IPS-NIHi7 (cell line): ENCODE data around the gene GNAQ.
A peak's percentile ranks its signal among the peaks of the same experiment; 100 is the strongest.

ENCODE experiments used
- DNase-seq: peaks from one replicate; pipeline ENCODE4 v3.0.0; 2012; ENCODE audit warnings: mixed read lengths; ENCODE audit errors: extremely low spot score

The GNAQ gene

DNA sequence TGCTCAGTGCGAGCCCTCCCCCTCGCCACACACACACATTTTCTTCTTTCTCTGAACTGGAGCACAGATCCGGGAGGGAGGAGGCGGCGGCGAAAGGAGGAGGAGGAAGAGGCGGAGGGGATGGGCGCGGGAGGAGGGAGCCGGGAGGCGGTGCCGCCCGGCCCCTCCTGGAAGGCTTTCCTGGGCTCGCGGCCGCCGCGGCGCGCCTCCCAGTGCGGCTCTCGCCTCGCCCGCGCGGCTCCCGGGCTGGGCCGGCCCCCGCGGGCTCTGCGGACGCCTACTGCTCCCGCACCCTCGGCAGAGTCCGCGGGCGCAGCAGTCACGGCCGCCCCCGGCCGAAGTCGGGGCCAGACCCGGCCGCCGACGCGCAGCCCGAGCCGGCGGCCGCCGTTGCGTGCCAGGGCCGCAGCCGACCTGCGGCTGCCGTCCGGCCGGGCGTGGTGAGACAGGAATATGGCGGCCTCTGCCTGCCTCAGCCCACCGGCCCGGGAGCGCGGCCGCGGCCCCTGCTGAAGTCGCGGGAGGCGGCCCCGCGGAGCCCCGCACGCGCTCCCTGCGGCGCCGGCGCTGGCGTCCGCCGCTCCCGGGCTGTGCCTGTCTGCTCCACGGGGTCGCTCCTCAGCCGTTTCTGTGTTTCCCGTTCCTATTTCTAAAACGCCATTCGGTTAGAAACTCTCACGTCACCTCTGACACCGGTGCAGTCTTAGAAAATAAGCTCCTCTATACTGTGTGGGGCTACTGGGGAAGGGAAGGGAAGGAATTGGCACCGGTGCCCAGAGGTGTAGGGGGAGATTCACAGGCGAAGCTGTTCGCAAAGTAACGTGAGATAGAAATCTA is 500 bp upstream of the GNAQ start:
- DNase-seq: peak; percentile 86

DNA sequence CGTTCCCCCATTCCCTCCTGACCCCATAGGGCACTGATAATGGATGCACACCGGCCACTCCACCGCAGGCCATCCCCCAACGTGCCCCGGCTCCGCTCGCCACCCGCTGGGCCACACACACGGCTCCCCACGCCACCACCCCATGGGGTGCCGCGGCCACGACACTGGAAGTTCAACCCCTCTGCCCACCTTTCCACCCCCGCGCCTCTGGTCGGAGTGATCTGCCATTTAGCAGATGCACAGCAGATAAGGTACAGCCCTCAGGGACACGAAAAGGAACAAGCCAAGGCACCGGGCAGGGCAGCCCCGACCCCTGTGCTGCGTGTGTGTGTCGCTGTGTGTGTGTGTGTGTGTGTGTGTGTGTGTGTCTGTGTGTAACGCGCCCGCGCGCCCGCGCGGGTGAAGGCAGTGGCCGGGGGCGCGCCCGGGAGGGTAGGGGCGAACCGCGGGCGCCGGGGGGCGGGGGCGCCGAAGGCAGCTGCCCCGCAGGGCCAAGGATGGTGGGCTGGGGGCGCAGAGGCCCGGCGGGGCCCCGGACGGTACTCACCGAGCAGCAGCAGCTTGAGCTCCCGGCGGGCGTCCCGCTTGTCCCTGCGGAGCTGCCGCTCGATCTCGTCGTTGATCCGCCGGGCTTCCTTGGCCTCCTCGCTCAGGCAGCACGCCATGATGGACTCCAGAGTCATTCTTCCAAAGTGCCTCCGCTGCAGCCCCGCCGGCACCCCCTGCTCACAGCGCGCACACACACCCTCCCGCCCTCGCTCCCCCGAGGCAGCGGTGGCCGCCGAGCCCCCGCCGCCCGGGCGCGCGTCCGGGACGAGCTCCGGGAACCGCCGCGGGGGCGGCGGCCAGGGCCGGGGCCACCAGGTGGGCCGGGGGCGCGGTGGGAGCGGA is 813 bp downstream of the GNAQ start:
- peak; percentile 42 for DNase-seq

DNA sequence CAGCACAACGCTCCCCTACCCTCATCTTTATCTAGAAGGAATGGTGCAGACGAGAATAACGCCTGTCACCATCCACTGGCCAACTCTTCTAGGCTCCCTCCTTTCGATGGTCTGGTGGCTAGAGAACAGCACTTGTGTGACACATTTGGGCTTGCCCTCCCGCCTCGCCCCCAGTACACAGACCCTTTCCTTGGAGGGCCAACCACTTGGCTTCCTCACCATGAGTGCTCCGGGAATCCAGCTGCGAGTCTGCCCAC is 1.4 kb downstream of the GNAQ start:
- DNase-seq: no peak

DNA sequence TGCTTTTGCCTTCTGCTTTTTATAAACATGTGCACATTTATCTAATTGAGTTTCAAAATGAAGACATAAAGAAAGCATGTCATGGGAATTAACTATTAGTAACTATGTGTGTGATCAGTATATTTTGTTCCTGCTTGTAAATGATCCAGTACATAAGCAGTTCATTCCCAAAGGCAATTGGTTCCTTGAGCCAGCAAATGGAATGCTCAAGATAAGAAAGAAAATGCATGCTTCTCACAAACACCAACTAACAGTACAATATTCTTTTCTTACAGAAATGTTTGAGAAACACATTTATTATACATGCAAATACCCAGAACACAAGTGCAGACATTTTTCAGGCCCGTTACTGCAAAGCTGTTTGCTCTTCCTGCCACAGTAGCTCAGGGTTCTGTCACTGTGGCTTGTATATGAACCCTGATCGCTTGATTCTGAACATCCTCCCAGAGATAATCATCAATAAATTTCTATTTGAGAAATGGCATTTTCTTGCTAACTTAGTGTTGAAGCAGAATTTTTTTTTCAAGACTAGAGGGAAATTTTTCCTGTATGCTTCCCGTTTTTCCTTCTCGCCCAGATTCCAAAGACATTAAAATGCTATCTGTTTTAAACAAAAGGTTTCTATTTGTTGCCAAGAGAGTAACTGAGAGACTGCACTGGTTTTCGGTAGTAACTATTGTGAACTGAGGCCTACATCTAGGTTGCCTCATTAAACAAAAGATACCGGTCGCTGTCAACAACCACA is 1.9 kb downstream of the GNAQ start:
- no peak for DNase-seq

DNA sequence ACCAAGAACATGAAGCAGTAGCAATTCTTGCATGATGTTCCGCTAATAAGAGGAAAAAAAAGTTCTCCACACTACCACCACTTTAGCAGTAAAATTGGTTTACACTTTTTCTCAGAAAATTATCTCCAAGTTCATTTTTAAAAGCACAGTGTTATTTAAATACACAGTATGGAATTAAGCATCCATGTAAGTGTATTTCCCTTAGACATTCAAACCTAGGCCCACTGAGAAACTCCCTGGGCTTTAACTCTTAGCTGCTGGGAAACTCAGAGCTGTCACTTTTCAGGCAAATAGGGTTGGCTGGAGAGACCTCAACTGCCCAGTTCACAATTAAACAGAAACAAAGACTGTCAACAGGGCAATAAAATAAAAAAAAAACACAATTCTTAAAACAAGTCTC is 2.7 kb downstream of the GNAQ start:
- no peak for DNase-seq

- no peak for DNase-seq
Measured at GRCh38 chr9:78026947-78027346, 4.7 kb downstream of the GNAQ start.

DNA sequence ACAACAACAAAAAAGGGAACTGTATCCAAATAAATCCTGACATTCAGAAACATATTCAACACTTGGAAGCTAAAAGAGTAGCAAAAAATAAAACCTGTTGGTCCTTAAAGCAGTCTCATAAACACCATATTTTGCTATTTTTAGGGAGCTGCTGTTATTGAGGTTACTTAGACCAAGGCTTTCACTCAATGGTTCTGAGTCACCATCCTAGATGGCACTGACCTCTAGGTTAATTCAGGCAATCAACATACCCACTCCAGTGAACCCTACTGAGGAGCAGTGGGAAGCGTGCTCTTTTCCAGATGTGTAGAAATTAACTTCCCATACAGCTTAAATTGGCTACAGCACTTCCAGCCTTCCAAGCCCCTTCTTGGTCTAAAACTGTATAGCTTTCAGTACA is 5.2 kb downstream of the GNAQ start:
- no peak for DNase-seq

GRCh38 chr9:78025186-78025585 is 6.4 kb downstream of the GNAQ start:
- no peak for DNase-seq

DNA sequence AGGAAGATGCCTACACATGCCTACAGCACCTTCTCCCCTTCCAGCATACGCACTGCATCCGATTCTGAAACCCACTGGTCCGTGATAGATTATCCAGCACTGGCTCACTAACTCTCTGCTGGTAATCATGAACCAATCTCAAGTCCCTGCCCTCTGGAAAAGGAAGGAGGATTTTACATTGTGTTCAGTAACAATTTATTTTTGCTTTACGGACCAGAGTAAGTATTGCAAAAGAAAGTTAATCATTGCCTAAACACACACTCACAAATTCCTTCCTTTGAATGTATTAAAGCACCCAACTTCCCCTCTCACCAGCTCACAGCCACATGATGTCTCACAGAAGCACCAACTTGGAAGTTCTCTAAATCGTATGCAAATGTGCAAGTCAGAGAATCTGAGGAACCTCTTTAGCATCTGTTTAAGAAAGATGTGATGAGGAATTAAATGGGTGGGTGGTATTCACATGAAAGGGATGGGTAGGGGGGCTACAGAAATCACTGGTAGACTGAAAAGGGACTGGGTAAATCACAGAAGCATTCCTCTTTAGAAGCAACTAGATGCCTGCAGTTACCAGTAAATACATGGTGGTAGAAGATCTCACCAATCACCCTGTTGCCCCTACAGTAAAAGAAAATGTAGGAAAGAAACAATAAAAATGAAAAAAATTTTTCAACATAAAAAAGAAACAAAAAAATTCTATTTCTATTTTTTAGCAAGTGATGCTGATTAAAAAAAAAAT is 8.4 kb downstream of the GNAQ start:
- DNase-seq: no peak

GRCh38 chr9:78021697-78022096 is 9.9 kb downstream of the GNAQ start:
- DNase-seq: peak; percentile 21

GRCh38 chr9:78017190-78017693 is 14.4 kb downstream of the GNAQ start:
- no peak for DNase-seq

DNA sequence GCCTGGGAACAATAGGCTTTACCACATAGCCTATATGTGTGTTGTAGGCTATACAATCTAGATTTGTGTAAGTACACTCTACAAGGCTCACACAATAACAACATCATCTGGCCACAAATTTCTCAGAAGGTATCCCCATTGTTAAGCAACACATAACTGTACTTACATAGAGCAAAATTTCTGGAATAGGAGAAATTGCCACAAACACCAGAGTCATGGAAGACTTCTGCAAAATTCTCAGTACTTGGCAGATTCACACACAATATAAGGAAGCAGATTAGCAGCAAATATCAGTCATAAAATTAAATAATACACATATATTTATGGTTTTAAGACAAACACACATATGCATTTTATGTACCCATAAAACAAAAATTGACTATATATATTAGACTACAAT is 16.4 kb downstream of the GNAQ start:
- DNase-seq: no peak

DNA sequence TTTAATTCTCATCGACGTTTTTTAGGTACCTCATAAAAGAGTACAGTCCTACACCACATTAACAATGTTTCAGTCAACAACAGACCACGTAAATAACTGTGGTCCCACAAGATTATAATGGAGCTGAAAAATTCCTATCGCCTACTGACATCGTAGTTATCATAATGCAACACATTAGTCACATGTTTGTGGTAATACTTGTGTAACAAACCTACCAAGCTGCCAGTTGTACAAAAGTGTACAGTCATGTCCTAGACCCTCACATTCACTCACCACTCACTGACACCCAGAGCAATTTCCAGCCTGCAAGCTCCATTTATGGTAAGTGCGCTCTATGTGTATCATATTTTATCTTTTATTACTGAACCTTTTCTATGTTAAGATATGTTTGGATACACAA is 16.8 kb downstream of the GNAQ start:
- no peak for DNase-seq

DNA sequence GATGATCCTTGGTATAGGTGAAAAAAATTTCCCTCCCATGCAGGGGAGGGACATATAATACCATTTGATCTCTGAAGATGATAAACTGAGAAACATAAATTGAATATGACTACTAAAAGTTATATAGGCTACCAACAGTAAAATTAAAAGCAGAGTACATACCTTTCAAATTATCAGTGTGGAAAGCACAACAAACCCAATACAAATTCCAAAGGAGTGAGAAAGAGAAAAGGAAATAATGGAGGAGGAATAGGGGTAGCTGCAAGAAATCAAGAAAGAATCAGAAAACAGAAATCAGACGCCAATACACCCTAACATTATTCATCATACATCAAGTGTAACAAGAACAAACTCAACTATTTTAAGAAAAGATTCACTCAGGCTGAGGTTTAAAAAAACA is 17.7 kb downstream of the GNAQ start:
- no peak for DNase-seq

DNA sequence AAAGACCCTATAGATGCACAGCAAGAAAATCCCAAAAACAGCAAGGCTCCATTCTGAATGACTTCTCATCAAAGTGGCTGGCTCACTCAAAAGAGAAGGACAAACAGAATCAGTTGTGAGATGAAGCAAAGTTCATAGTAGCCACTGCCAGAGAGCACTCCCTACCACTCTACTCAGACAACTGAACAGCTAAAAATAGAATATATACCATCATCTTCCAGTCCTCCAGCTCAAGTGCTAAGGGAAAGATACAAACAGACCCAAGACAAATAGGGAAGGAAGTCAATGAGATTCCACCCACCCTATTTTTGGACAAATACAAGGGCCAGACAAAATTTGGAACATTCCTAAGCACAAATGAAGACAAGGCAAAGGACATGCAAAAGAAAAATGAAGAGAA is 20.6 kb downstream of the GNAQ start:
- DNase-seq: no peak

- DNase-seq: no peak
Measured at GRCh38 chr9:78010445-78010844, 21.2 kb downstream of the GNAQ start.

- DNase-seq: no peak
Measured at GRCh38 chr9:78009186-78009585, 22.4 kb downstream of the GNAQ start.

DNA sequence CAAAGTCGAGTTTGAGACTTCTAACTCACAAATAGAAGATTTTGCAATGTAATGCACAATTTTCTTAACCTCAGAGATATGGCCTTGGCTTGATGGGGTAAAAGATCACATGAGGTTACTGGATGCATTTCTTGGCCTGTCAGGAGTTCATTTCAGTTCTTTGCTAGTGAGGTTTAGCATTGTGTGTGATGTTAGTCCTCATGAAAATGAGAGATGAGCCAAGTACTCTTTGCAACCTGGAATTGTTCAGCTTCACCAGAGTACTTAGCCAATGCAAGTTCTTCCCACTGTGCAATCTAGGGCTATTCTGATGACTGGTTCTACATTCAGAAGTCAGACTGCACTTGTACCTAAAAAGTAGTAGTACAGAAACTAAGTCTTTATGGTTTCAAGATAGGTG is 24.9 kb downstream of the GNAQ start:
- no peak for DNase-seq

DNA sequence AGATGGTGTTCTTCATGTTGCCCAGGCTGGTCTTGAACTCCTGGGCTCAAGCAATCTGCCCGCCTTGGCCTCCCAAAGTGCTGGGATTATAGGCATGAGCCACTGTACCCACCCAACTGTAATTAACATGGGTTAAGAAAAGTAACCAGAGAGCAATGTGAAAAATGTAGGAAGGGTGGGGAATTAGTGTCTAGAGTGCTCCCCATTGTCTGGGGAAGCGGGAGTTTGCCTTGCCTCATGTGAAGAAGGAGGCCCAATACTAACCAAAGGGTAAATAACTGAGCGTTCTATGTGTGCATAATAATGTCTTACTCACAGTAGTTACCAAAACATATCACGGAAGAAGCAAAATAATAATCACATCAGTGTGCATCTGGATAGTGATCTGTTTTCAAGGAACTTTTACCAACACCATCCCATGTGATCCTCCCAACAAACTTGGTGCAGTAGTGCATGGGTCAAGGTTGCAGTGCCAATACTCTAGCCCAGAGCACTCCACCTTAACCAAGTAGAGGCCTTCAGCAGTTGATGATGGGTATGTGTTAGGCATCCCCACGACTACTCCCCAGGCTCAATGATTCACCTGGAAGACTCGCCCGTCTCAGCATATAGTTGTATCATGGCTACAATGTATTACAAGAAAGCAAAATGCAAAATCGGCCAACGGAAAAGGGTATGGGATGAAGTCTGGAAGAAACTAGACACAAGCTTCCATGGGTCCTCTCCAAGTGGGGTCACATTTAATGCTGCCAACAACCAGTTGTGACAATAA is 26.2 kb downstream of the GNAQ start:
- DNase-seq: no peak

DNA sequence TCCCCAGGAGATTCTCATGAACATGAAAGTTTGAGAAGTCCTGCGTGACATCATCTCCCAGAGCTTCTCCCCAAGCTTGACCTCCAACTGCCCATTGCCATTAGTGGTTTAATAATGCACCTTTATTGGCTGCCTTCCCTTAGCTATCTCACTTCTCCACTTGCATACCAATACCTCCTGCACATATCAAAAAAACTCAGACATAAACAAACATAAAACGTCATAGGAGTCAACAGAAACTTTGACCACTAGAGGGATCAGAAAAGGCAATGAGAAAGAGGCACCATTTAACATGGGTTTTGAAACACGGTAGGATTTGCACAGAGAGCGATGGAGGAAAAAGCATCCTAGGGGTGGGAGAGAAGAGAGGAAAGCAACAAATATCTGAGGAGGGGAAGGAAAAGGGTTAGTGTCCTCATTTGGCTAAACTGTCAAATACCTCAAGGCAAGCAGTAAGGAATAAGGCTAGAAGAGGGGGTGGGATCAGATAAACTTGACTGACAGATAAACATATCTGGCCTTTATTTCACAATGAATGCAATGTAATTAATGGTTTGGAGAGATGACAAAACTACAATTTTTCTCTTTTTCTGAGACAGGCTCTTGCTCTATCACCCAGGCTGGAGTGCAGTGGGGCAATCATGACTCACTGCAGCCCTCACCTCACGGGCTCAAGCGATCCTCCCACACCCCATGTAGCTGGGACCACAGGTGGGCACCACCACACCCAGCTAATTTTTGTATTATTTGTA is 27.0 kb downstream of the GNAQ start:
- DNase-seq: no peak
